ENCODE data around the gene CDH4.

DNA sequence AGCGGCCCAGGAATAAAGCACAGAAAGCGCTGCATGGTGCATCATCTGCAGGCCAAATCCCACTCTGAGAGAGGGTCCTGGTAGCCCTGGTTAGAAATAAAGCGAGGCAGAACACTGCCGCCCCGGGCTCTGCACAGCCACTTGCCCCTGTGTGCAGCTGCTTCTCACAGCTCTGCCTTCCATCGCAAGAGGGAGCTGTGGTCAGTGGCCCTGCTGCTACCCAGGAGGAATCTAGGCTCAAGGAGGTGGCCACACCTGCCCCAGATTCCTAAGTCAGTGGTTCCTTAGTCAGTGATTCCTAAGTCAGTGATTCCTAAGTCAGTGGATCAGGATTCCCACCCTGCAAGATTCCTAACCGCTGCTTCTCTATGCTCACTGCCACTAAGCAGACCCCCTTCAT is 8.8 kb downstream of the CDH4 start:
- TF ChIP-seq, protein P1, sequence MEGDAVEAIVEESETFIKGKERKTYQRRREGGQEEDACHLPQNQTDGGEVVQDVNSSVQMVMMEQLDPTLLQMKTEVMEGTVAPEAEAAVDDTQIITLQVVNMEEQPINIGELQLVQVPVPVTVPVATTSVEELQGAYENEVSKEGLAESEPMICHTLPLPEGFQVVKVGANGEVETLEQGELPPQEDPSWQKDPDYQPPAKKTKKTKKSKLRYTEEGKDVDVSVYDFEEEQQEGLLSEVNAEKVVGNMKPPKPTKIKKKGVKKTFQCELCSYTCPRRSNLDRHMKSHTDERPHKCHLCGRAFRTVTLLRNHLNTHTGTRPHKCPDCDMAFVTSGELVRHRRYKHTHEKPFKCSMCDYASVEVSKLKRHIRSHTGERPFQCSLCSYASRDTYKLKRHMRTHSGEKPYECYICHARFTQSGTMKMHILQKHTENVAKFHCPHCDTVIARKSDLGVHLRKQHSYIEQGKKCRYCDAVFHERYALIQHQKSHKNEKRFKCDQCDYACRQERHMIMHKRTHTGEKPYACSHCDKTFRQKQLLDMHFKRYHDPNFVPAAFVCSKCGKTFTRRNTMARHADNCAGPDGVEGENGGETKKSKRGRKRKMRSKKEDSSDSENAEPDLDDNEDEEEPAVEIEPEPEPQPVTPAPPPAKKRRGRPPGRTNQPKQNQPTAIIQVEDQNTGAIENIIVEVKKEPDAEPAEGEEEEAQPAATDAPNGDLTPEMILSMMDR (IDR thresholded peaks at IDR 0.05 in 8 of 11, conservative IDR thresholded peaks at IDR 0.05 in 3 of 11): no peak
- no peak for TF ChIP-seq POLR2A (IDR thresholded peaks at IDR 0.05)
- no peak for TF ChIP-seq POLR2AphosphoS5 (IDR thresholded peaks at IDR 0.05)
